Measurements from ENCODE around the gene RAB44. TPM values are rescaled to one million over a fixed set of nuclear protein-coding genes. Genes with fewer than 3 reads are reported as not detected.

The RAB44 gene
- polyA plus RNA-seq, 2 of the 4 experiments (the other 2 are of a cell fraction), result 0.04 to 0.09 TPM

DNA sequence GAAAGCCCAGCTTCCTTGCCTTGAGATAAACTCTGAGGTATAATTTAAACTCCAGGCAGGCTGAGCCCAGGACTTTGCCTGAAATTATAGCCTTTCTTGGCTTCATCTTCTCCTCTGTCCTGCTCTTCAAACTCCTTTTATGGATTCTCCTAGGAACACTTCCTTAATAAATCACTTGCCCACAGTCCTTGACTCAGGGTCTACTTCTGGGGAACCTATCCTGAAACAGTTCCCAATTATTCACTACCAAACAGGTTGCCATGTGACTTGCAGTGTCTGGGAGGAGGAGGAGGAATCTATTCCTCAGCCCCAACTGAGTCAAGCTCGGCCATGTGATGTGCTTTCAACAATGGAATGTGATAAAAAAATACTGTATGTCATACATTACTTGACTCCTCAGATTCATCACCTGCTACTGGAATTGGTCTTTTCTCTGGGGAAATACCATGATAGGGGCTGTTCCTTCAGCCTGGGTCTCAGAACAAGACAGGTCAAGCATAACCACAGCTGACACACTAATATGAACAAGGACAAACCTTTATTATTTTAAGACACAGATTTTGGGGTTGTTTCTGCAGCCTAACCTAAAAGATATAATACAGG is 39.6 kb upstream of the RAB44 start:
- Histone ChIP-seq H3K4me1 (peaks cover 14% of the 10 kb centered on the region; the same call in 2 of the 3 replicates), H3K27ac (peak overlapping the region in 1 of 2 experiments; percentile 41; a peak in 2 of 6 replicates), H3K4me2 (no peak overlapping the region), H3K9me3 (no peaks in the 10 kb centered on the region), H3K4me3 (no peak overlapping the region)
- ChIA-PET POLR2A (no interaction called here), CTCF (interaction anchor here (0.7 to 1.7 kb wide), 6 partner anchors 9 to 33 kb away, joined by 3 to 4 read pairs (median 3); no protein-coding TSS in a partner anchor)
- WGBS (ENCODE audit: missing lambda C conversion rate), result 25% methylated on average over 1 of the region's 1 CpG
- 0 out of 6 replicates have a peak, but pooled peaks of 1 of the 2 experiments have one; percentile 16 for ATAC-seq
- FAIRE-seq, result no peak
- TF ChIP-seq, protein P1, sequence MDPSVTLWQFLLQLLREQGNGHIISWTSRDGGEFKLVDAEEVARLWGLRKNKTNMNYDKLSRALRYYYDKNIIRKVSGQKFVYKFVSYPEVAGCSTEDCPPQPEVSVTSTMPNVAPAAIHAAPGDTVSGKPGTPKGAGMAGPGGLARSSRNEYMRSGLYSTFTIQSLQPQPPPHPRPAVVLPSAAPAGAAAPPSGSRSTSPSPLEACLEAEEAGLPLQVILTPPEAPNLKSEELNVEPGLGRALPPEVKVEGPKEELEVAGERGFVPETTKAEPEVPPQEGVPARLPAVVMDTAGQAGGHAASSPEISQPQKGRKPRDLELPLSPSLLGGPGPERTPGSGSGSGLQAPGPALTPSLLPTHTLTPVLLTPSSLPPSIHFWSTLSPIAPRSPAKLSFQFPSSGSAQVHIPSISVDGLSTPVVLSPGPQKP (IDR thresholded peaks at IDR 0.05; ENCODE audit: low read depth, low read length), result no peak
- TF ChIP-seq RNF2 (IDR thresholded peaks at IDR 0.05; ENCODE audit: borderline replicate concordance, low read depth) (no peak), ZC3H11A (IDR thresholded peaks at IDR 0.05) (no peak), HDAC2 (IDR thresholded peaks at IDR 0.05) (no peak), CBX2 (IDR thresholded peaks at IDR 0.05; ENCODE audit: borderline replicate concordance, low read depth) (no peak), FOXS1 (CRISPR knock-in tag; IDR thresholded peaks at IDR 0.05) (no peak), RFX5 (IDR thresholded peaks at IDR 0.05) (no peak), FOSL2 (IDR thresholded peaks at IDR 0.05) (no peak), FOSL2 (CRISPR knock-in tag; IDR thresholded peaks at IDR 0.05) (no peak), NR3C1 (IDR thresholded peaks at IDR 0.05) (no peak), MAZ (IDR thresholded peaks at IDR 0.05; ENCODE audit: borderline replicate concordance, low read depth, low read length) (no peak), CEBPB (IDR thresholded peaks at IDR 0.05) (no peak), CHD2 (IDR thresholded peaks at IDR 0.05; ENCODE audit: low read length, partially characterized antibody) (no peak), SMC3 (IDR thresholded peaks at IDR 0.05) (no peak), NFE2L2 (conservative IDR thresholded peaks at IDR 0.05; ENCODE audit: low read length) (no peak), NPAS2 (CRISPR knock-in tag; IDR thresholded peaks at IDR 0.05; ENCODE audit: borderline replicate concordance) (no peak), HEYL (CRISPR knock-in tag; IDR thresholded peaks at IDR 0.05) (no peak)
- TF ChIP-seq, protein P2, sequence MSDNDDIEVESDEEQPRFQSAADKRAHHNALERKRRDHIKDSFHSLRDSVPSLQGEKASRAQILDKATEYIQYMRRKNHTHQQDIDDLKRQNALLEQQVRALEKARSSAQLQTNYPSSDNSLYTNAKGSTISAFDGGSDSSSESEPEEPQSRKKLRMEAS (IDR thresholded peaks at IDR 0.05), result no peak
- TF ChIP-seq, protein P3, sequence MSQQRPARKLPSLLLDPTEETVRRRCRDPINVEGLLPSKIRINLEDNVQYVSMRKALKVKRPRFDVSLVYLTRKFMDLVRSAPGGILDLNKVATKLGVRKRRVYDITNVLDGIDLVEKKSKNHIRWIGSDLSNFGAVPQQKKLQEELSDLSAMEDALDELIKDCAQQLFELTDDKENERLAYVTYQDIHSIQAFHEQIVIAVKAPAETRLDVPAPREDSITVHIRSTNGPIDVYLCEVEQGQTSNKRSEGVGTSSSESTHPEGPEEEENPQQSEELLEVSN (IDR thresholded peaks at IDR 0.05; ENCODE audit: borderline replicate concordance, low read depth), result no peak
- TF ChIP-seq, protein P4, sequence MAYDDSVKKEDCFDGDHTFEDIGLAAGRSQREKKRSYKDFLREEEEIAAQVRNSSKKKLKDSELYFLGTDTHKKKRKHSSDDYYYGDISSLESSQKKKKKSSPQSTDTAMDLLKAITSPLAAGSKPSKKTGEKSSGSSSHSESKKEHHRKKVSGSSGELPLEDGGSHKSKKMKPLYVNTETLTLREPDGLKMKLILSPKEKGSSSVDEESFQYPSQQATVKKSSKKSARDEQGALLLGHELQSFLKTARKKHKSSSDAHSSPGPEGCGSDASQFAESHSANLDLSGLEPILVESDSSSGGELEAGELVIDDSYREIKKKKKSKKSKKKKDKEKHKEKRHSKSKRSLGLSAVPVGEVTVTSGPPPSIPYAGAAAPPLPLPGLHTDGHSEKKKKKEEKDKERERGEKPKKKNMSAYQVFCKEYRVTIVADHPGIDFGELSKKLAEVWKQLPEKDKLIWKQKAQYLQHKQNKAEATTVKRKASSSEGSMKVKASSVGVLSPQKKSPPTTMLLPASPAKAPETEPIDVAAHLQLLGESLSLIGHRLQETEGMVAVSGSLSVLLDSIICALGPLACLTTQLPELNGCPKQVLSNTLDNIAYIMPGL (CRISPR knock-in tag; IDR thresholded peaks at IDR 0.05; ENCODE audit: borderline replicate concordance), result no peak
- TF ChIP-seq, protein P5, sequence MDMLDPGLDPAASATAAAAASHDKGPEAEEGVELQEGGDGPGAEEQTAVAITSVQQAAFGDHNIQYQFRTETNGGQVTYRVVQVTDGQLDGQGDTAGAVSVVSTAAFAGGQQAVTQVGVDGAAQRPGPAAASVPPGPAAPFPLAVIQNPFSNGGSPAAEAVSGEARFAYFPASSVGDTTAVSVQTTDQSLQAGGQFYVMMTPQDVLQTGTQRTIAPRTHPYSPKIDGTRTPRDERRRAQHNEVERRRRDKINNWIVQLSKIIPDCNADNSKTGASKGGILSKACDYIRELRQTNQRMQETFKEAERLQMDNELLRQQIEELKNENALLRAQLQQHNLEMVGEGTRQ (IDR thresholded peaks at IDR 0.05), result no peak
- DNase-seq (ENCODE audit: low read depth in 1 of 2, low spot score in 1 of 2), result no peak

DNA sequence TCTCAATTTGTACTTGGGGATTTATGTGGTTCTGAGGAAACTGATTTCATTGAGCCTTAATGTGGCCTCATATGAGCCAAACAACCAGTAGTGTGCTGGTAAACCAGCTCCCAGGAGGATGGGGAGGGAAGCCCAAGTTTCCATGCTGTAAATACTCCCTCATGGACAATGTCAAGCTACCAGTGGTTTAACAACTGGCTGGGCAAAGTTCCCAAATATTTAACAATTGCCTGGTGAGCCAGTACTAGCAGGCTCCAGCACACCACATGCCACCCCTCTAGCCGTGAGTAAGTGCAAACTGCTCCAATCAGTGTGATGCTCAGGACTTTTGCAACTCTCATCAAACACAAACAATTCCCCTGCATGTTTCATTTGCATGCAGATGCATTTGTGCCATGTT is 38.4 kb upstream of the RAB44 start:
- Histone ChIP-seq H3K4me1 (peaks cover 24% of the 10 kb centered on the region; the same call in 2 of the 3 replicates), H3K9me3 (no peaks in the 10 kb centered on the region), H3K4me2 (no peak overlapping the region), H3K4me3 (no peak overlapping the region), H3K27ac (peak overlapping the region in 1 of 2 experiments; percentile 31; a peak in 1 of 6 replicates)
- POLR2A ChIA-PET, result no interaction called here
- CTCF ChIA-PET, result interaction anchor here (0.6 to 1.5 kb wide), 4 partner anchors 13 to 639 kb away, joined by 3 to 4 read pairs (median 3); no protein-coding TSS in a partner anchor
- FAIRE-seq, result no peak
- TF ChIP-seq GATA3 (IDR thresholded peaks at IDR 0.05; ENCODE audit: borderline replicate concordance), result no peak
- TF ChIP-seq POLR2AphosphoS2 (conservative IDR thresholded peaks at IDR 0.05; ENCODE audit: low read length), result no peak
- TF ChIP-seq RFX5 (IDR thresholded peaks at IDR 0.05), result no peak
- TF ChIP-seq SREBF2 (IDR thresholded peaks at IDR 0.05), result no peak
- TF ChIP-seq HEYL (CRISPR knock-in tag; IDR thresholded peaks at IDR 0.05), result no peak
- TF ChIP-seq CEBPB (IDR thresholded peaks at IDR 0.05), result no peak
- TF ChIP-seq, protein P6, sequence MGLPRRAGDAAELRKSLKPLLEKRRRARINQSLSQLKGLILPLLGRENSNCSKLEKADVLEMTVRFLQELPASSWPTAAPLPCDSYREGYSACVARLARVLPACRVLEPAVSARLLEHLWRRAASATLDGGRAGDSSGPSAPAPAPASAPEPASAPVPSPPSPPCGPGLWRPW (IDR thresholded peaks at IDR 0.05), result no peak
- TF ChIP-seq, protein P5 (IDR thresholded peaks at IDR 0.05), result no peak
- TF ChIP-seq JUNB (IDR thresholded peaks at IDR 0.05), result no peak
- 64% methylated on average over 1 of the region's 1 CpG for WGBS (ENCODE audit: missing lambda C conversion rate)
- no peak for DNase-seq (ENCODE audit: low read depth in 1 of 2, low spot score in 1 of 2)
- no peak for ATAC-seq
